ENCODE results near the gene ESRP2.

Gene ESRP2

DNA sequence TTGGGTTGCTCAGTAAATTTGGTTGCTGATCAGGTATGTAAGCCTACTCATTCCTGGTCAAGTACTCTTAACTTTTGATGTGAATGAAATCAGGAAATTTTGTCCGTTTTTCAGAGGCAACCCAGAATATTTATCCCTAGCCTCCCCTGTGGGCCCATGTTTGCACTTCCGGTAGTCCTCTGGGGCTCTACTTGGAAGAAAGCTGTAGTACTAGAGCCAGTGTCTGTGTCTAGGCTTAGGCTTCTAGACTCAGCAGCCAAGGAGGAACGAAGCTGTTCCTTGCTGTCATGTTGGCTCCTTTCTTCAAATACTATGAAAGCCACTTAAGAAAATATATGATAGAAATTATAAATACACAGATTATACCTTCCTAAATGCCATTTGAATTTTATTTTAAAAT lies 21.2 kb downstream of the ESRP2 start:
- peaks cover 0 to 11% (median 0%) of the 10 kb centered on the region in 3 donors for H3K36me3 ChIP-seq
- H3K27me3 ChIP-seq: no peaks in the 10 kb centered on the region
- H3K4me3 ChIP-seq: no peak overlapping the region
- H3K9me3 ChIP-seq: no peaks in the 10 kb centered on the region
- intact Hi-C loops (cut with DNase I; ENCODE audit: low total_unique reads): no loop called here
- no peaks in the 10 kb centered on the region for H3K4me1 ChIP-seq
- TF ChIP-seq, protein P1, sequence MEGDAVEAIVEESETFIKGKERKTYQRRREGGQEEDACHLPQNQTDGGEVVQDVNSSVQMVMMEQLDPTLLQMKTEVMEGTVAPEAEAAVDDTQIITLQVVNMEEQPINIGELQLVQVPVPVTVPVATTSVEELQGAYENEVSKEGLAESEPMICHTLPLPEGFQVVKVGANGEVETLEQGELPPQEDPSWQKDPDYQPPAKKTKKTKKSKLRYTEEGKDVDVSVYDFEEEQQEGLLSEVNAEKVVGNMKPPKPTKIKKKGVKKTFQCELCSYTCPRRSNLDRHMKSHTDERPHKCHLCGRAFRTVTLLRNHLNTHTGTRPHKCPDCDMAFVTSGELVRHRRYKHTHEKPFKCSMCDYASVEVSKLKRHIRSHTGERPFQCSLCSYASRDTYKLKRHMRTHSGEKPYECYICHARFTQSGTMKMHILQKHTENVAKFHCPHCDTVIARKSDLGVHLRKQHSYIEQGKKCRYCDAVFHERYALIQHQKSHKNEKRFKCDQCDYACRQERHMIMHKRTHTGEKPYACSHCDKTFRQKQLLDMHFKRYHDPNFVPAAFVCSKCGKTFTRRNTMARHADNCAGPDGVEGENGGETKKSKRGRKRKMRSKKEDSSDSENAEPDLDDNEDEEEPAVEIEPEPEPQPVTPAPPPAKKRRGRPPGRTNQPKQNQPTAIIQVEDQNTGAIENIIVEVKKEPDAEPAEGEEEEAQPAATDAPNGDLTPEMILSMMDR (IDR thresholded peaks at IDR 0.05): no peak
- no peak overlapping the region for H3K27ac ChIP-seq
- DNase-seq: no peak

DNA sequence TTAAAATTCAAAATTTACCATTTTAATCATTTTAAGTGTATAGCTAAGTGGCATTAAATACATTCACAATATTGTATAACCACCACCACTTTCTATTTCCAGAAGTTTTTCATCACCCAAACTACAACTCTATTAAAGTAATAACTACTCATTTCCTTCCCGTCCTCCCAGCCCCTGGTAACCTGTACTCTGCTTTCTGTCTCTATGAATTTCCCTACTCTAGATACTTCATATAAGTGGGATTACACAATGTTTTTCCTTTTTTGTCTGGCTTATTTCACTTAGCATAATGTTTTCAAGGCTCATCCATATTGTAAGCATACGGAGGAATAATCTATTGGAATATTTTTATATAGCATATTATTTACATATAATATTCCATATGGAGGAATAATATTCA lies 29.7 kb downstream of the ESRP2 start:
- no peak overlapping the region for H3K4me3 ChIP-seq
- H3K27ac ChIP-seq: no peak overlapping the region
- no peaks in the 10 kb centered on the region for H3K9me3 ChIP-seq
- intact Hi-C loops (cut with DNase I; ENCODE audit: low total_unique reads): no loop called here
- H3K4me1 ChIP-seq: no peaks in the 10 kb centered on the region
- no peaks in the 10 kb centered on the region for H3K36me3 ChIP-seq
- TF ChIP-seq, protein P1 (IDR thresholded peaks at IDR 0.05): no peak
- no peak for DNase-seq
- H3K27me3 ChIP-seq: no peaks in the 10 kb centered on the region

DNA sequence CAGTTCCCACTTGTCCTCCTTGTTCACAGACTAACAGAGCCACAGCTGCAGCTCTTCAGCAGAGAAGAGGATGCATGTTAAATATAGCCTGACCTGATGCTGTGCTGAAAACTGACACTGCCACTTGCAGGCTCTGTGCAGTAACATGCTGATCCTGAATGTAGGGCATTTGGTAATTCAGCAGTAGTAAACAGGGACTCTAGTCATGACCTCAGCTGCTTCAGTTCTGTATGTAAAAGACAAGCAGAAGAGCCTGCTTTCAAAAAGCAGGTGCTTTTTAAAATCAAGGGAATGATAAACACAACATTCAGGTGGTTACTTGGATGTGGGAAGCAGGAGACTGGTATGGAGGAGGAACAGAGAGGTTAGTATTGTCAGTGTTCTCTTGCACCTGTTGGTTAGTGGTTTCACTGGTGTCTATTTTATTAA lies 33.8 kb downstream of the ESRP2 start:
- no peaks in the 10 kb centered on the region for H3K36me3 ChIP-seq
- TF ChIP-seq, protein P1 (IDR thresholded peaks at IDR 0.05): no peak
- H3K4me1 ChIP-seq: no peaks in the 10 kb centered on the region
- no peak overlapping the region for H3K27ac ChIP-seq
- no peak for DNase-seq
- no peaks in the 10 kb centered on the region for H3K9me3 ChIP-seq
- intact Hi-C loops (cut with DNase I; ENCODE audit: low total_unique reads): no loop called here
- H3K4me3 ChIP-seq: no peak overlapping the region
- H3K27me3 ChIP-seq: no peaks in the 10 kb centered on the region

DNA sequence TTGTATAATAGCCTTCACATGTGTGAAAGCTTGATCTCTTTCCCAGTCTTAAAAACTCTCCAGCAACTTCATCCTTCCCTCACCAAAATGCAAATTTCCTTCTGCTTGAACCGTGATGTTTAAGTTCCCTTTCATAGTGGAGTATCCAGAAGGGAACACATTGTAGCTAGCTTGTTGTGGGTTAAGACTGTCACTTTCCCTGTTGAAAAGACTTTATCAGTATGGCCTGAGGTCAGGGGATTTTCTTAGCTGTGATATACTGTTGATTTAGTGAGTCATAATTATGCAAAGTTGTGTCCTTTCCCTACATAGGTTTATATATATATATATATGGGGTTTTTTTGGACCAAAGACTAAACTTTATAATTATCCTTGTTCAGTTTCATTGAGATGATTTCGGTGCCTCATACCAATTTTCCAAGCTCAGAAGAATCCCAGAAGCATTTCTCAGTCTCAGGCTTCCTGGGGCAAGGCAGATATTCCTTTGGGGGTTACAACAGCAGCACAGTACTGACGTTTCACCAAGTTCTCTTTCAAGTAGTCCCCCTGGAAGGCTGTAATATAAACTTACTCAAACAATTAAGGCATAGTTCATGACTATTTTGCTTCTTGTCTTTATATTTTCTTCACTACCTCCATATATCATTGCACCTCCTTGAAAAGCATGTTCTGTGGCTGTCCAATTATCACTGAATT lies 35.7 kb downstream of the ESRP2 start:
- peaks cover 0 to 1% (median 0%) of the 10 kb centered on the region in 3 donors for H3K36me3 ChIP-seq
- intact Hi-C loops (cut with DNase I; ENCODE audit: low total_unique reads): no loop called here
- H3K27me3 ChIP-seq: no peaks in the 10 kb centered on the region
- H3K9me3 ChIP-seq: no peaks in the 10 kb centered on the region
- H3K4me1 ChIP-seq: no peaks in the 10 kb centered on the region
- no peak for DNase-seq
- H3K27ac ChIP-seq: no peak overlapping the region
- TF ChIP-seq, protein P1 (IDR thresholded peaks at IDR 0.05): no peak
- no peak overlapping the region for H3K4me3 ChIP-seq

DNA sequence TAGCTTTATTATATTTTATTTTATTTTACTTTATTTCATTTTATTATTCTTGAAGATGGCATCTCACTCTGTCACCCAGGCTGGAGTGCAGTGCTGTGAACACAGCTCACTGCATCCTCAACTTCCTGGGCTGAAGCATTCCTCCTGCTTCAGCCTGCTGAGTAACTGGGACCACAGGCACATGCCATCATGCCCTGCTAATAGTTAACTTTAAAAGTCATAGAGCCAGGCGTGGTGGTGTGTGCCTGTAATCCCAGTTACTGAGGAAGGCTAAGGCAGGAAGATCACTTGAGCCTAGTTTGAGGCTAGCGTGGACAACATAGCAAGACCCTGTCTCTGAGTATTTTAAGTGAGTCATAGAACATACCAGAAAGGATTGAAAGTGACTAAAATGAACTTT lies 38.7 kb downstream of the ESRP2 start:
- intact Hi-C loops (cut with DNase I; ENCODE audit: low total_unique reads): no loop called here
- no peaks in the 10 kb centered on the region for H3K4me1 ChIP-seq
- peaks cover 8 to 25% (median 10%) of the 10 kb centered on the region in 3 donors for H3K36me3 ChIP-seq
- DNase-seq: no peak
- H3K27ac ChIP-seq: no peak overlapping the region
- TF ChIP-seq, protein P1 (IDR thresholded peaks at IDR 0.05): no peak
- H3K27me3 ChIP-seq: no peaks in the 10 kb centered on the region
- H3K9me3 ChIP-seq: no peaks in the 10 kb centered on the region
- no peak overlapping the region for H3K4me3 ChIP-seq

Data from tibial artery (tissue), 4 donors.